Loucy (cell line): ENCODE measurements around the gene STMN3.

Source experiments
- H2AFZ ChIP-seq: fragments of 200-600 bp; sonication (generic); 2 replicates; pipeline ENCODE4 v1.6.0; 2016; ENCODE audit warnings: antibody characterized with exemption, mild to moderate bottlenecking, low read length, moderate library complexity
- H3F3A ChIP-seq: fragments of 200-600 bp; 2 replicates; pipeline ENCODE4 v1.6.0; 2016; ENCODE audit warnings: antibody characterized with exemption, low read depth, mild to moderate bottlenecking
- H3K27me3 ChIP-seq: fragments of 200-600 bp; sonication (generic); 2 replicates; pipeline ENCODE4 v1.6.1; 2014; ENCODE audit warnings: low read length, mild to moderate bottlenecking; ENCODE audit not compliant: insufficient read depth, poor library complexity, severe bottlenecking
- H3K36me3 ChIP-seq: fragments of 200-600 bp; sonication (generic); 2 replicates; pipeline ENCODE4 v1.6.1; 2016; ENCODE audit warnings: low read length; ENCODE audit not compliant: insufficient read depth
- H3K4me1 ChIP-seq: fragments of 200-600 bp; sonication (generic); 2 replicates; pipeline ENCODE4 v1.5.1; 2014; ENCODE audit warnings: low read length, mild to moderate bottlenecking; ENCODE audit not compliant: insufficient read depth, poor library complexity, severe bottlenecking
- H3K4me2 ChIP-seq: fragments of 200-600 bp; sonication (generic); 2 replicates; pipeline ENCODE4 v1.6.0; 2014; ENCODE audit warnings: antibody characterized with exemption, low read length, low read depth, mild to moderate bottlenecking; ENCODE audit not compliant: poor library complexity, severe bottlenecking
- H3K4me3 ChIP-seq: fragments of 200-600 bp; sonication (generic); 2 replicates; pipeline ENCODE4 v1.5.1; 2014; ENCODE audit warnings: low read length, mild to moderate bottlenecking, mixed read lengths; ENCODE audit not compliant: poor library complexity, severe bottlenecking
- H3K79me2 ChIP-seq: fragments of 200-600 bp; sonication (generic); 2 replicates; pipeline ENCODE4 v1.6.1; 2014; ENCODE audit warnings: low read length; ENCODE audit not compliant: insufficient read depth
- H3K9ac ChIP-seq: fragments of 200-600 bp; sonication (generic); 2 replicates; pipeline ENCODE4 v1.6.0; 2014; ENCODE audit warnings: mild to moderate bottlenecking, low read depth, low read length, moderate library complexity; ENCODE audit not compliant: poor library complexity, severe bottlenecking
- H3K9me2 ChIP-seq: fragments of 200-600 bp; sonication (generic); replicated peaks from 2 replicates; pipeline ENCODE4 v1.6.1; 2016; ENCODE audit warnings: low read depth, low read length, mixed read lengths
- H3K9me3 ChIP-seq: fragments of 200-600 bp; sonication (generic); 2 replicates; pipeline ENCODE4 v1.6.1; 2014; ENCODE audit warnings: mild to moderate bottlenecking, antibody characterized with exemption, low read length, low read depth; ENCODE audit not compliant: insufficient read depth
- H4K20me1 ChIP-seq: fragments of 200-600 bp; sonication (generic); 2 replicates; pipeline ENCODE4 v1.6.0; 2014; ENCODE audit warnings: antibody characterized with exemption, low read length, mild to moderate bottlenecking; ENCODE audit not compliant: insufficient read depth, poor library complexity, severe bottlenecking
- EZH2phosphoT487 ChIP-seq: fragments of 200-600 bp; IDR thresholded peaks from 2 replicates; pipeline ENCODE4 v1.6.1; 2018; ENCODE audit warnings: antibody characterized with exemption, mild to moderate bottlenecking, moderate library complexity, borderline replicate concordance
- TF ChIP-seq, protein P1 (sequence below): fragments of 200-600 bp; sonication (generic); conservative IDR thresholded peaks from 2 replicates; pipeline ENCODE4 v1.5.1; 2014; ENCODE audit warnings: mild to moderate bottlenecking, antibody characterized with exemption, low read length

STMN3 gene

DNA sequence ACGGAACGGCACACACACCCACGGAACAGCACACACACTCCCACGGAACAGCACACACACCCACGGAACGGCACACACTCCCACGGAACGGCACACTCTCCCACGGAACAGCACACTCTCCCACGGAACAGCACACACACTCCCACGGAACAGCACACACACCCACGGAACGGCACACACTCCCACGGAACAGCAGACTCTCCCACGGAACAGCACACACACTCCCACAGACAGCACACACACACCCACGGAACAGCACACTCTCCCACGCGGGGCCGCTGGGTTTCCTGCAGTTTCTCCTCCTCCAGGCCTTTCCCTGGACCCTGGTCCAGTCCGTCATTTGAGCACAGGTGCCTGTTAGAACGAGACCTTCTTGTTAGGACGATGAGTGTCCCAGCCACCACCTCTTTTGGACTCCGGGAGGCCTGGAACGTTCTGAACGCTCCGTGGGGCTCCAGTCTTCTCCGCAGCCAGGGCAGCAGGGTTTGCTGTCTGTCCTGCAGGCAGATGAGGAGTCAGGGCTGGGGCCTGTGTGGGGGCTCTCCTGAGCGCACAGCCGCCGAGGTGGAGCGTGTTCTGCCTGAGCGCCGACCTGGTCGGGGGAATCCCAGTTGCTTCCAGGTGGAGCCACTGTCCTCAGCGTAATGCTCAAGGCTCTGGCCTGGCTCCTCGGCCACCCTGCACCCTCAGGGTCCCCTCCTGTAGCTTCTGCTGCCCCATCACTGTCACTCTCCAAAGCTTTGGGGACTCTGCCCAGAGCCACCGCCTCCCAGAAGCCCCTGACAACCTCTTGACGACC is 25.6 kb upstream of the STMN3 start:
- Histone ChIP-seq H4K20me1 (no peaks in the 10 kb centered on the region), H3F3A (no peaks in the 10 kb centered on the region), H3K27me3 (no peaks in the 10 kb centered on the region), H3K9me2 (no peaks in the 10 kb centered on the region), H3K36me3 (peaks cover 3% of the 10 kb centered on the region; the same call in 1 of the 2 replicates), H3K9ac (no peak overlapping the region), H2AFZ (no peak overlapping the region), H3K4me2 (no peak overlapping the region), H3K4me3 (no peak overlapping the region), H3K79me2 (no peaks in the 10 kb centered on the region), H3K4me1 (peaks cover 4% of the 10 kb centered on the region), H3K9me3 (no peaks in the 10 kb centered on the region)
- TF ChIP-seq EZH2phosphoT487 = no peak
- TF ChIP-seq, protein P1, sequence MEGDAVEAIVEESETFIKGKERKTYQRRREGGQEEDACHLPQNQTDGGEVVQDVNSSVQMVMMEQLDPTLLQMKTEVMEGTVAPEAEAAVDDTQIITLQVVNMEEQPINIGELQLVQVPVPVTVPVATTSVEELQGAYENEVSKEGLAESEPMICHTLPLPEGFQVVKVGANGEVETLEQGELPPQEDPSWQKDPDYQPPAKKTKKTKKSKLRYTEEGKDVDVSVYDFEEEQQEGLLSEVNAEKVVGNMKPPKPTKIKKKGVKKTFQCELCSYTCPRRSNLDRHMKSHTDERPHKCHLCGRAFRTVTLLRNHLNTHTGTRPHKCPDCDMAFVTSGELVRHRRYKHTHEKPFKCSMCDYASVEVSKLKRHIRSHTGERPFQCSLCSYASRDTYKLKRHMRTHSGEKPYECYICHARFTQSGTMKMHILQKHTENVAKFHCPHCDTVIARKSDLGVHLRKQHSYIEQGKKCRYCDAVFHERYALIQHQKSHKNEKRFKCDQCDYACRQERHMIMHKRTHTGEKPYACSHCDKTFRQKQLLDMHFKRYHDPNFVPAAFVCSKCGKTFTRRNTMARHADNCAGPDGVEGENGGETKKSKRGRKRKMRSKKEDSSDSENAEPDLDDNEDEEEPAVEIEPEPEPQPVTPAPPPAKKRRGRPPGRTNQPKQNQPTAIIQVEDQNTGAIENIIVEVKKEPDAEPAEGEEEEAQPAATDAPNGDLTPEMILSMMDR = no peak

DNA sequence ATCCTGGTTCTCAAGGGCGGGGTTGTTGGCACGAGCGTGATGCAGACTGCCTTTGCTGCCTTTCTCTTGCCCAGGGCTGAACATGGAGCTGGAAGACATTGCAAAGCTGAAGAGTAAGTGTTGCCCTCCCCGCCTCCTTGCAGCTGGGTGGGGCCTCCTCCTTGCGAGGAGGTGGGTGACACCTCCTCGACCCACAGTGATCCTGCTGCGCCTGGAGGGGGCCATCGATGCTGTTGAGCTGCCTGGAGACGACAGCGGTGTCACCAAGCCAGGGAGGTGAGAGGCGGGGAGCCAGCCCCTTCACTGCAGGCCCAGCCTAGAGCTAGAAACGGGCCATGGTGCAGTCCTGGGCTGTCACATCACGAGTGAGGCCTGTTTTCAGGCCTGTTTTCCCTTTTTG is 24.8 kb upstream of the STMN3 start:
- Histone ChIP-seq H2AFZ (no peak overlapping the region), H3K9ac (no peak overlapping the region)

DNA sequence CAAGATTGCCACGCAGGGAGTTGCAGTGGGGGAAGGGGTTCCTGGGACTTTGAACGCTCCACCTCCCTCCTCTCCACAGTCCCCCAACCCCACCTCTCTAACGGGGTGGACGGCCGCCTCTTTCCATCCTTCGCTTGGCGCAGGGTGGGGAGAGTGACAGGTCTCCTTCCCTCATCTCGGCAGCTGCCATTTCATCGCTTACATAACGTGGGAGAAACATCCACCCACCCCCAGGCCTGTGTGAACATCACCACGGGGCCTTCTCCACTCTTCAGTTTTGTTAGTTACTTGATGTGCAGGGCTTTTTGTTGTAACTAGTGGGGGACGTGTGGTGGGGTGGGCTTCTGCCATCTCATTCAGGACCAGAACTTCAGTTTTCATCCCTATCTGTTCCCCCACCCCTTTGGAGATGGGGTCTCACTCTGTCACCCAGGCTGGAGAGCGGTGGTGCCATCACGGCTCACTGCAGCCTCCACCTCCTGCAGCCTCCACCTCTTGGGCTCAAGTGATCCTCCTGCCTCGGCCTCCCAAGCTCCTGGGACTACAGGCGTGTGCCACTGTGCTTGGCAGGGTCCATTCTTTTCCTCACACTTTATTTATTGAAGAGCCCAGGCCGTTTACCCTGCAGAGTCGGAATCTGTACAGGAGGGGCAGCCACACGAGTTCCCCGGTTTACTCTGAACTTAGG is 22.6 kb upstream of the STMN3 start:
- no peaks in the 10 kb centered on the region for H3K4me1 ChIP-seq
- H3K79me2 ChIP-seq = no peaks in the 10 kb centered on the region
- H3K9ac ChIP-seq = no peak overlapping the region
- H3F3A ChIP-seq = no peaks in the 10 kb centered on the region
- no peaks in the 10 kb centered on the region for H3K9me3 ChIP-seq
- no peaks in the 10 kb centered on the region for H3K27me3 ChIP-seq
- H2AFZ ChIP-seq = no peak overlapping the region
- H4K20me1 ChIP-seq = no peaks in the 10 kb centered on the region
- no peaks in the 10 kb centered on the region for H3K9me2 ChIP-seq
- TF ChIP-seq, protein P1 = no peak
- no peak for TF ChIP-seq EZH2phosphoT487
- no peak overlapping the region for H3K4me3 ChIP-seq
- peaks cover 4% of the 10 kb centered on the region; the same call in 1 of the 2 replicates for H3K36me3 ChIP-seq
- no peak overlapping the region for H3K4me2 ChIP-seq

More for the DNA sequence above, 24.8 kb upstream of the STMN3 start:
- H3K9me2 ChIP-seq = no peaks in the 10 kb centered on the region
- H3K9me3 ChIP-seq = no peaks in the 10 kb centered on the region
- peaks cover 4% of the 10 kb centered on the region; the same call in 1 of the 2 replicates for H3K36me3 ChIP-seq
- H3K4me2 ChIP-seq = no peak overlapping the region
- TF ChIP-seq, protein P1 = no peak
- TF ChIP-seq EZH2phosphoT487 = no peak
- no peak overlapping the region for H3K4me3 ChIP-seq
- no peaks in the 10 kb centered on the region for H3K79me2 ChIP-seq
- H3K27me3 ChIP-seq = no peaks in the 10 kb centered on the region
- H3K4me1 ChIP-seq = peaks cover 4% of the 10 kb centered on the region
- H3F3A ChIP-seq = no peaks in the 10 kb centered on the region
- H4K20me1 ChIP-seq = no peaks in the 10 kb centered on the region
